PC-9 (cell line): Measurements from ENCODE around the gene LDHAL6B.

Source experiments
- EZH2 ChIP-seq: fragments of 200-600 bp; sonication (generic); IDR thresholded peaks from 2 replicates; pipeline ENCODE4 v1.8.0; 2017; ENCODE audit warnings: antibody characterized with exemption, low read depth
- TF ChIP-seq, protein P1 (sequence below): fragments of 200-600 bp; sonication (generic); conservative IDR thresholded peaks from 2 replicates; pipeline ENCODE4 v1.6.1; 2017; ENCODE audit warnings: mixed run types, antibody characterized with exemption, mild to moderate bottlenecking, moderate library complexity

DNA sequence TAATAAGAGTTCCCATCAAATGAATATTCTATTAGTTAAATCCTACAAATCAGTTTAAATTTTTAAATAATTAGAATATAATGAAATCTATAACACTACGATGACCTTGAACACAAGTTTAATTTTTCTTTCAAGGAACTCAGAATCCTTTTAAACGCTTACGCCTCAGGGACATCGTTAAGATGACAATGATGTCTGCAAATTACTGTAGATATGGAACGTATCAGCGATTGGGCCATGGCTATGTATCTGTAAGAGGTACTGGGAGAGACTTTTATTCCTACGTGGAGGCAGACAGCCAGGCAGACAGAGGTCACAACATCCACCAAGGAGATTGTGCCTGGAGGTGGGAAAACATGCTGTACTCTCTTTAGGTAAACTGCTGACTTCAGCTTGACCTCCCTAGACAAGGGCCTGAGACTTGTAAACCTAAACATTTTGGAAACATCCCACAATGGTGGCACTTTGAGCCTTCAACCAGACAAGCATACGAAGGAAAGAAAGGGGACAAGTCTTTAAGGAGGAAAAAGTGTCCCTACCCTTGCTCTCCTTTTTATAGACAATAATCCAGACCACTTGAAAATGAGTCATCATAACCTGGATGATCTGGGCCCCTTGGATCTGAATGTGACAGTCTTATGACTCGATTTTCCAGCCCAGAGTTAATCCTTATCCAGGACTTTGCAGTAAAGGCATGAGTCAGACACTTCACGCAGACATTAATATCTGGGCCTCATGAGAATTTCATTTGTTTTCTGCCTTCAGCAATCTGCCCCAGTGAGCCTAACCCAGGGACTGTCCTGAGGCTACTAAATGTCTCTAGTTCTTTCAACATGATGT lies 6.8 kb upstream of the LDHAL6B start:
- TF ChIP-seq, protein P1, sequence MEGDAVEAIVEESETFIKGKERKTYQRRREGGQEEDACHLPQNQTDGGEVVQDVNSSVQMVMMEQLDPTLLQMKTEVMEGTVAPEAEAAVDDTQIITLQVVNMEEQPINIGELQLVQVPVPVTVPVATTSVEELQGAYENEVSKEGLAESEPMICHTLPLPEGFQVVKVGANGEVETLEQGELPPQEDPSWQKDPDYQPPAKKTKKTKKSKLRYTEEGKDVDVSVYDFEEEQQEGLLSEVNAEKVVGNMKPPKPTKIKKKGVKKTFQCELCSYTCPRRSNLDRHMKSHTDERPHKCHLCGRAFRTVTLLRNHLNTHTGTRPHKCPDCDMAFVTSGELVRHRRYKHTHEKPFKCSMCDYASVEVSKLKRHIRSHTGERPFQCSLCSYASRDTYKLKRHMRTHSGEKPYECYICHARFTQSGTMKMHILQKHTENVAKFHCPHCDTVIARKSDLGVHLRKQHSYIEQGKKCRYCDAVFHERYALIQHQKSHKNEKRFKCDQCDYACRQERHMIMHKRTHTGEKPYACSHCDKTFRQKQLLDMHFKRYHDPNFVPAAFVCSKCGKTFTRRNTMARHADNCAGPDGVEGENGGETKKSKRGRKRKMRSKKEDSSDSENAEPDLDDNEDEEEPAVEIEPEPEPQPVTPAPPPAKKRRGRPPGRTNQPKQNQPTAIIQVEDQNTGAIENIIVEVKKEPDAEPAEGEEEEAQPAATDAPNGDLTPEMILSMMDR, result no peak
- no peak for TF ChIP-seq EZH2
